RWPE2 (cell line): ENCODE results near the gene RPEL1.

Experiments
- ATAC-seq: fragments of 200-7000 bp; cut with Tn5 transposase; 3 replicates; pipeline ENCODE4 v1.9.1; 2021; ENCODE audit warnings: low read depth
- DNase-seq: peaks from one replicate; pipeline ENCODE4 v3.0.0-alpha.2; 2020; ENCODE audit warnings: low spot score
- H3K27ac ChIP-seq: fragments of 450-650 bp; 2 replicates; pipeline ENCODE4 v1.5.1; 2017; ENCODE audit warnings: mild to moderate bottlenecking; ENCODE audit not compliant: poor library complexity, severe bottlenecking
- H3K27me3 ChIP-seq: fragments of 250-450 bp; sonication (Bioruptor Pico); 2 replicates; pipeline ENCODE4 v1.5.1; 2021; ENCODE audit warnings: mild to moderate bottlenecking, moderate library complexity; ENCODE audit not compliant: insufficient read depth, poor library complexity, severe bottlenecking
- H3K36me3 ChIP-seq: fragments of 250-450 bp; sonication (Bioruptor Pico); 2 replicates; pipeline ENCODE4 v1.5.1; 2020; ENCODE audit warnings: low read depth, mild to moderate bottlenecking, moderate library complexity
- H3K4me1 ChIP-seq: fragments of 250-450 bp; sonication (Bioruptor Pico); 2 replicates; pipeline ENCODE4 v1.5.1; 2021; ENCODE audit warnings: mild to moderate bottlenecking, moderate library complexity; ENCODE audit not compliant: insufficient read depth, poor library complexity, severe bottlenecking
- H3K4me3 ChIP-seq: fragments of 250-450 bp; sonication (Bioruptor Pico); 2 replicates; pipeline ENCODE4 v1.5.1; 2021; ENCODE audit warnings: mild to moderate bottlenecking, moderate library complexity; ENCODE audit not compliant: severe bottlenecking
- H3K9me3 ChIP-seq: fragments of 250-450 bp; sonication (Bioruptor Pico); 2 replicates; pipeline ENCODE4 v1.5.1; 2021; ENCODE audit warnings: mild to moderate bottlenecking, moderate library complexity; ENCODE audit not compliant: severe bottlenecking
- CTCF ChIP-seq: fragments of 450-650 bp; IDR thresholded peaks from one replicate; pipeline ENCODE4 v1.5.1; 2017; ENCODE audit warnings: mild to moderate bottlenecking, moderate library complexity; ENCODE audit not compliant: poor library complexity, severe bottlenecking

Gene RPEL1

GRCh38 chr10:103235775-103236174 is 9.9 kb upstream of the RPEL1 start:
- no peaks in the 10 kb centered on the region for H3K9me3 ChIP-seq
- H3K4me3 ChIP-seq = no peak overlapping the region
- H3K36me3 ChIP-seq = no peaks in the 10 kb centered on the region
- ATAC-seq = no peak
- H3K27me3 ChIP-seq = no peaks in the 10 kb centered on the region
- peaks cover 48% of the 10 kb centered on the region for H3K4me1 ChIP-seq
- no peak for TF ChIP-seq CTCF
- DNase-seq = no peak
- no peak overlapping the region for H3K27ac ChIP-seq

- H3K27ac ChIP-seq = peak overlapping the region; percentile 83
- H3K36me3 ChIP-seq = no peaks in the 10 kb centered on the region
- H3K27me3 ChIP-seq = no peaks in the 10 kb centered on the region
- no peaks in the 10 kb centered on the region for H3K9me3 ChIP-seq
- DNase-seq (no peak), ATAC-seq (peak; percentile 51)
- no peak overlapping the region for H3K4me3 ChIP-seq
- H3K4me1 ChIP-seq = peaks cover 39% of the 10 kb centered on the region
- peak; percentile 43 for TF ChIP-seq CTCF
Observed at GRCh38 chr10:103238506-103239252, 7.0 kb upstream of the RPEL1 start.

GRCh38 chr10:103241262-103242011 is 4.2 kb upstream of the RPEL1 start:
- peak; percentile 80 for ATAC-seq
- peak; percentile 57 for DNase-seq
- TF ChIP-seq CTCF = no peak
- Histone ChIP-seq H3K27me3 (no peaks in the 10 kb centered on the region), H3K4me1 (peaks cover 39% of the 10 kb centered on the region), H3K36me3 (no peaks in the 10 kb centered on the region), H3K4me3 (peak overlapping the region; percentile 2), H3K27ac (peak overlapping the region; percentile 83), H3K9me3 (no peaks in the 10 kb centered on the region)

GRCh38 chr10:103244666-103245271 is 918 bp upstream of the RPEL1 start:
- DNase-seq = no peak
- ATAC-seq = peak; percentile 43; the same call in 2 of the 3 replicates

More at GRCh38 chr10:103244666-103245271, 918 bp upstream of the RPEL1 start:
- H3K4me3 ChIP-seq = no peak overlapping the region
- H3K36me3 ChIP-seq = no peaks in the 10 kb centered on the region
- no peak overlapping the region for H3K27ac ChIP-seq
- TF ChIP-seq CTCF = peak; percentile 87
- no peaks in the 10 kb centered on the region for H3K27me3 ChIP-seq
- H3K9me3 ChIP-seq = no peaks in the 10 kb centered on the region
- peaks cover 25% of the 10 kb centered on the region for H3K4me1 ChIP-seq
